Fibroblast of upper back skin (primary cell): ENCODE data around the gene CTRB1.
"Not testable (repeated sequence)": the region's sequence is repeated elsewhere in the genome, so short reads cannot be mapped to it uniquely, and the experiment has no call there.

Source experiments
- DNase-seq: peaks from one replicate; pipeline ENCODE4 v3.0.0-alpha.2; 2013

CTRB1 gene

GRCh38 chr16:75242436-75243078, 23.8 kb downstream of the CTRB1 start:
- not testable (repeated sequence) for DNase-seq

DNA sequence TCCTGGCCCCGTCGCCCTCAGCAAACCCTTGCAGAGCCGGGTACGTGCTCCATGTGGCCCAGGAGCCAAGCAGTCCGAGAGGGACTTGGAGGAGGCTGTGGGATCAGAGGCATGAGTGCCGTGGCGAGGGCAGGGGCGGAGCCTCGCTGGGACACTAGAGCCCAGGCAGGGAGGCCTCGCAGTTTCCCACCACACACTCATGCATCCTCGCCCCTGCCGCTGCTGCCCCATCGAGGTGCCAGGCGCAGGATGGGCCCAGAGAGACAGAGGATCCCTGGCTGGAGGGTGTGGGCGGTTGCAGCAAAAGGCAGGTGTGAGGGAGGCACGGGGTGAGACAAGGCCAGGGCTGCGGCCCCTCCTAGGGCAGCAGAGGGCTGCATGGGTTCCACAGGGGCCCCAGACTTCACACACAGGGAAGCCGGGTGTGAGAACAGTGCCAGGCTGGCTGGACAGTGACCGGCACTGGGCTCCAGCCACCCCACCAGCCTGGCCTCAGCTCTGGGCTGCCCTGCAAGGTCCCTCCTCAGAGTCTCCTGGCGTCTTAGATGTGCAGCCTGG, 25.0 kb downstream of the CTRB1 start:
- no peak for DNase-seq

- DNase-seq = peak; percentile 73
These were observed 25.5 kb downstream of the CTRB1 start for GRCh38 chr16:75244225-75244809.

GRCh38 chr16:75244844-75245758, 26.3 kb downstream of the CTRB1 start:
- DNase-seq = peak; percentile 98

- DNase-seq = peak; percentile 32
These were observed 27.9 kb downstream of the CTRB1 start for GRCh38 chr16:75246504-75247205.

- DNase-seq = no peak
These were observed 28.5 kb downstream of the CTRB1 start for GRCh38 chr16:75247249-75247648.

DNA sequence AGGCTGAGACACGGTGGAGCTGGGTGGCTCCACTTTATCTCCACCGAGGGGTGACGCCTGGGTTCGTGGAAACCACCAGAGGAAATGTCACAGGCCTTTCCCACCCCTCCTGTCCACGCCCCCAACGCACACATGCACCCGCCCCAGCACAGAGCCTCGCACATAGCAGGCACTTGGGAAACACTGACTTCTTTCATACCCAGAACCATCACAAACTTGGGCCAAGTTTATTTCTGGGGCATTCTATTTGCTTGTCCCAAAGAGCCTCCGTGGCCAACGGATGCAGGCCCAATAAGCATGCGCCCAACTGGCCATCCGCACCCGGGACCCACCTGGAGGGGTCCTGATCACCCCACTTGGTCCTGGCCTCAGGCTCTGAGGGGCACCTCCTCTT, 29.4 kb downstream of the CTRB1 start:
- no peak for DNase-seq

- DNase-seq = no peak
These were observed 30.0 kb downstream of the CTRB1 start for GRCh38 chr16:75248536-75249380.

DNA sequence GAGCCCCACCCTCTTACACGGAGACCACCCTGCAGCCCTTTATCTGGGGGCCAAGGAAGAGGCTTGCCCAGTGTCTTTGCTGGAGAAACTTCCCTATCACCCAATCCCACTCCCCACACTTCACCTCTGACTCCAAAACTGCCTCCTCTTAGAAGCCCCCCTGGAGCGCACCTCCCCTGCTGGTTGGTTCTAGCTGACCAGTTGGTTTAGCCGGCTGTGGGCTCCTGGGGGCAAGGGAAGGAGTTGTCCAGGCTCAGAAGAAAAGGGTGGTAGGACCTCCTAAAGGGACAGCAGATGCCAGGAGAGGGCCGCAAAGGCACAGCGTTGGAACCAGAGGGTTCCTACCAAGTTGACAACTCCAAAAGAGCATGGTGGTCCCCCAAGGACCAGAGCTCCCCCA, 30.7 kb downstream of the CTRB1 start:
- DNase-seq = no peak

GRCh38 chr16:75250089-75250808, 31.5 kb downstream of the CTRB1 start:
- no peak for DNase-seq

DNA sequence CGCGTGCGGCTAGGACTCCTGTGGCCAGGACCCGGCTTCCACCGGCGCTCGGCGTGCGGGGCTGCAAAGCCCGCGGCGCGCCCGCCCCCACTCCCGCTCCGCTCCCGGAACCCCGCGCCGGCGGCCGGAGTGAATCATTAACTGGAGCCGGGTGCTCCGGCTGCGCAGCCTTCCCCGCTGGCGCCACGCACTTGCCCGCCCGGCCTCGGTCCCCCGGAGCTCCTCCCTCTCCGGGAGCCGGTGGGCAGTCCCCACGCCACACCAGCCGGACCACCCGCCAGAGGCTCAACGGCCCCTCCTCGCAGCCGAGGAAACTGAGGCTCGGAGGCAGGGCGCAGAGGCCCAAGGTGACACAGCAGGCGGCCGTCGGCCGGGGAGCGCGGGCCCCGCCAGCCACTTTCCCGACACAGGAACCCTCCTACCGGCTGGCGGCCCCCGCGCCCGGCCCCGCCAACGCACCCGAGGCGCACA, 32.1 kb downstream of the CTRB1 start:
- no peak for DNase-seq

DNA sequence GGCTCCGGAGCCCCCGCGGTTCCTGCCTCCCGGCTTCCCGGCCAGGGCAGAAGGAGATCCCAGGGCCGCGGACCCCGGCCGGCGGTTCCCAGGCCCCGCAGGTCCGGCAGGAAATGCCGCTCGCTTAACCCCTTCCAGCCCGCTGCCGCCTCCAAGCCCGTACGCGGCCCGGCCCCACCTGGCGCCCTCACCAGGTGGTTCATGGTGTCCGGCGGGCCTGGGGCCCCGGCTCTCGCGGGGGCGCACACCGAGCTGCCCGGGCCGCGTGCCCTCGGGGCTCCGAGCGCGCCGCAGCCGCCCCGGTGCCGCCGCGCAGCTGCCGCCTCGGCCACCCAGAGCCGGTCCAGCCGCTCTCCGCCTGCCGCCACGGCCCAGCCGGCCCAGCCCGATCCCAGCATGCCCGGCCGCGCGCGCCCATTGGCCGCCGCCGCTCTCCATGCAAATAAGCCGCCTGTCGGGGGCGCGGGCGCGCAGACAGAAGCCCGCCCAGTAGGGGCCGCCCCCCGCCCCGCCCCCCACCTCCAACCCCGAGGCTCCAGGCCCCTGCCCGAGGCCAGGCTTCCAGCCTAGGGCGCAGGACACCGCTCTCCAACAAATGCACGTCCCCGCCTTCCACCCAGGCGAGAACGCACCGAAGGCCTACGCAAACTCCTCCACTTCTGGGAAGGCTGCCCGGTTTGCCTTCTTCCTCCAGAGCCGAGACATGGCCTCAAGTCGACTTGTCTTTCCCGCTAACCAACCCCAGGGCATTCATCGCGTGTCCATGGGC, 32.7 kb downstream of the CTRB1 start, which contains the start of gene BCAR1:
TSS of gene BCAR1 (minus strand) at position 345 of the 769 bp plus-strand sequence. CDS start at position 203, 142 bp downstream.
- DNase-seq = peak; percentile 89

GRCh38 chr16:75252049-75252864, 33.5 kb downstream of the CTRB1 start:
- no peak for DNase-seq

- DNase-seq = peak; percentile 94
These were observed 34.4 kb downstream of the CTRB1 start for GRCh38 chr16:75252946-75253911.

DNA sequence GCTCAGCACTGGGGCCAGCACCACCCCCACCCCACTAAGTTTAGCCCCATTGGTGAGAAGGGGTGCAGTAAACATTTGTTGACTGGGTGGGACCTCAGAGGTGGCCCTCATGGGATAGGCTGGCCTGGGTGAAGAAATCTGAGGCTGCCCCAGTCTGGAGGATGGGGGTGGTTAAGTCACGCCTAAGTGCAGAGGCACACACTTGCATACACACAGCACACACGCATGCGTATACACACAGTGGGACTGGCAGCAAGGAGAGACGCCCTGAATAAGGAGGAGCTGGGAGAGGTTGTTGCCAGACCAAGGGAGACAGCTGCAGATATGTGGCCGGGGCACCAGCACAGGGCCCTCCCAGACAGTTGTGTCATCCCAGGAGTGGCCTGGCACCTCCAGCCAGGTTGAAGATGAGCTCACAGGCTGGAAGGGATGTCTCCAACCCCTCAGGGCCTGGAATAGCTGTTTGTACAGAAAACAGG, 35.6 kb downstream of the CTRB1 start:
- DNase-seq = peak; percentile 67

GRCh38 chr16:75256059-75256571, 37.3 kb downstream of the CTRB1 start:
- no peak for DNase-seq

GRCh38 chr16:75256696-75257343, 38.0 kb downstream of the CTRB1 start:
- DNase-seq = no peak
